K562 (cell line): Measurements from ENCODE around the gene PRDM16. TPM values are rescaled to one million over a fixed set of nuclear protein-coding genes. Genes with fewer than 3 reads are reported as not detected.

Source experiments
- GATAD2B ChIP-seq: fragments of 450-650 bp; IDR thresholded peaks from 2 replicates; pipeline ENCODE4 v1.6.1; 2017; ENCODE audit warnings: mild to moderate bottlenecking, borderline replicate concordance
- HSF4 ChIP-seq: fragments of 250-450 bp; sonication (Bioruptor Pico); IDR thresholded peaks from 2 replicates; pipeline ENCODE4 v2.1.2; 2022; ENCODE audit warnings: mild to moderate bottlenecking, moderate library complexity, borderline replicate concordance
- MEIS2 ChIP-seq: fragments of 450-650 bp; IDR thresholded peaks from 2 replicates; pipeline ENCODE4 v1.6.1; 2014; ENCODE audit warnings: mild to moderate bottlenecking; ENCODE audit not compliant: partially characterized antibody
- REST ChIP-seq, 2 experiments: fragments of 450-650 bp; formaldehyde crosslinking in 1 of 2; IDR thresholded peaks; 2 replicates each; pipeline versions ENCODE4 v1.4.0 to v1.6.1; 2014 to 2020; ENCODE audit warnings: mild to moderate bottlenecking in 2 of 2, borderline replicate concordance in 1 of 2, low read depth in 1 of 2
- ZNF740 ChIP-seq, 3 experiments: fragments of 200-800 bp in 1 of 3; sonication (Bioruptor generic) in 1 of 3; sonication (generic) in 1 of 3; formaldehyde crosslinking in 1 of 3; IDR thresholded peaks; 2 replicates each; pipeline versions ENCODE4 v1.6.1 to v1.8.0; 2016 to 2022; ENCODE audit warnings: mild to moderate bottlenecking in 2 of 3, missing compliant biosample characterization in 2 of 3, missing genetic modification characterization in 2 of 3, missing genetic modification reagents in 1 of 3
- polyA plus RNA-seq, 8 experiments: library from polyadenylated mRNA; depleted of rRNA in 4 of 8; stranded (reverse) in 5 of 8; unstranded in 3 of 8; fragments of >200 nt; fragmentation: Nextera tagmentation in 2 of 8; fragmentation: Illumina TruSeq in 1 of 8; extraction: Ambion mirVana in 2 of 8; extraction: Trizol in 1 of 8; gene quantifications; 2 replicates each; pipeline versions ENCODE4 v1.2.1 to v1.2.3, GENCODE V29; 2011 to 2014; ENCODE audit warnings: inconsistent platforms in 1 of 8, missing spikeins in 1 of 8
- total RNA-seq, 7 experiments: library from RNA; depleted of rRNA in 6 of 7; stranded (reverse); fragments of >200 nt in 6 of 7; fragmentation: Illumina TruSeq in 2 of 7; extraction: Trizol in 2 of 7; gene quantifications; 2 replicates each; pipeline versions ENCODE4 v1.2.1 to v1.2.3, GENCODE V29; 2011 to 2021; ENCODE audit warnings: low replicate concordance in 1 of 7

The PRDM16 gene
- total and polyA plus RNA-seq, 9 of the 15 experiments (the other 6 are each of a cell fraction or from before 2014, with no cell fraction given), result 0.10 to 0.27 TPM; not detected in 7

GRCh38 chr1:3233031-3233430 is 164.0 kb downstream of the PRDM16 start (continued):
- TF ChIP-seq HSF4 (CRISPR knock-in tag) (no peak), MEIS2 (no peak), REST (IDR thresholded peaks at IDR 0.05; ENCODE audit: borderline replicate concordance) (no peak), REST (CRISPR knock-in tag; IDR thresholded peaks at IDR 0.05; ENCODE audit: low read depth) (no peak), ZNF740 (CRISPR knock-in tag; IDR thresholded peaks at IDR 0.05) (no peak), ZNF740 (tag; IDR thresholded peaks at IDR 0.05) (no peak), GATAD2B (no peak)
- TF ChIP-seq, all 486 proteins: peak for 0
